ENCODE results near the gene GAS2L1.

GAS2L1 gene

GRCh38 chr22:29328566-29329500, 22.4 kb downstream of the GAS2L1 start:
- no peak for DNase-seq

- DNase-seq = no peak
These were observed 23.1 kb downstream of the GAS2L1 start for GRCh38 chr22:29329581-29329980.

- DNase-seq = no peak
These were observed 23.8 kb downstream of the GAS2L1 start for GRCh38 chr22:29330291-29330690.

- DNase-seq = peak in 1 of 2 donors; percentile 38
These were observed 24.3 kb downstream of the GAS2L1 start for GRCh38 chr22:29330753-29331152.

- DNase-seq = no peak
These were observed 24.8 kb downstream of the GAS2L1 start for GRCh38 chr22:29331213-29331612.

- DNase-seq = no peak
These were observed 25.3 kb downstream of the GAS2L1 start for GRCh38 chr22:29331658-29332300.

- DNase-seq = no peak
These were observed 26.5 kb downstream of the GAS2L1 start for GRCh38 chr22:29332886-29333496.

- DNase-seq = no peak
These were observed 27.7 kb downstream of the GAS2L1 start for GRCh38 chr22:29334148-29334547.

GRCh38 chr22:29334696-29335344, 28.4 kb downstream of the GAS2L1 start:
- DNase-seq = no peak

GRCh38 chr22:29335656-29336055, 29.2 kb downstream of the GAS2L1 start:
- no peak for DNase-seq

GRCh38 chr22:29336751-29337490, 30.5 kb downstream of the GAS2L1 start:
- peak; percentile 23 to 42 for DNase-seq

- DNase-seq = no peak
These were observed 31.3 kb downstream of the GAS2L1 start for GRCh38 chr22:29337631-29338284.

GRCh38 chr22:29338398-29338797, 31.9 kb downstream of the GAS2L1 start:
- DNase-seq = no peak

GRCh38 chr22:29339381-29340235, 33.2 kb downstream of the GAS2L1 start:
- DNase-seq = no peak

- no peak for DNase-seq
These were observed 34.1 kb downstream of the GAS2L1 start for GRCh38 chr22:29340566-29340965.

- DNase-seq = no peak
These were observed 34.8 kb downstream of the GAS2L1 start for GRCh38 chr22:29341056-29341848.

- DNase-seq = no peak
These were observed 35.3 kb downstream of the GAS2L1 start for GRCh38 chr22:29341849-29342127.

GRCh38 chr22:29342177-29342576, 35.7 kb downstream of the GAS2L1 start:
- DNase-seq = no peak

- no peak for DNase-seq
These were observed 36.3 kb downstream of the GAS2L1 start for GRCh38 chr22:29342577-29343312.

All from inflammatory macrophage treated with lipopolysaccharide for 1 hour (primary cell).